Adrenal gland (tissue), 5 donors: ENCODE data around the gene GNB5.

Experiments used
- CTCF ChIP-seq, 6 experiments: fragments of 450-650 bp in 4 of 6; fragments of 200-600 bp in 2 of 6; sonication (generic) in 1 of 6; IDR thresholded peaks; 1 replicate in 5 of 6; 2 replicates in 1 of 6; pipeline versions ENCODE4 v1.5.1 to v1.8.0; 2016 to 2021; ENCODE audit warnings: antibody characterized with exemption in 6 of 6, mild to moderate bottlenecking in 2 of 6, moderate library complexity in 1 of 6
- POLR2A ChIP-seq, 2 donors: fragments of 450-650 bp; IDR thresholded peaks; one replicate each; pipeline ENCODE4 v1.6.1; 2017; ENCODE audit warnings: antibody characterized with exemption in 2 of 2, mild to moderate bottlenecking in 2 of 2, moderate library complexity in 1 of 2
- donor health status: DM: no; HTN: no; CAD: no.

- TF ChIP-seq CTCF (IDR thresholded peaks at IDR 0.05) (no peak), POLR2A (IDR thresholded peaks at IDR 0.05) (no peak)
These were observed 81.4 kb downstream of the GNB5 start for GRCh38 chr15:52109559-52110451.
